GM23248 (cell line): ENCODE results near the gene CAMK2N1. TPM values are rescaled to one million over a fixed set of nuclear protein-coding genes. Genes with fewer than 3 reads are reported as not detected.
A peak's percentile ranks its signal among the peaks of the same experiment; 100 is the strongest.

Experiments
- DNase-seq: peaks from one replicate; pipeline ENCODE4 v3.0.0-alpha.2; 2015
- H2AFZ ChIP-seq: fragments of 200-600 bp; sonication (generic); 2 replicates; pipeline ENCODE4 v1.6.1; 2016; ENCODE audit warnings: antibody characterized with exemption
- H3F3A ChIP-seq: fragments of 200-600 bp; sonication (generic); 2 replicates; pipeline ENCODE4 v1.6.1; 2016; ENCODE audit warnings: mild to moderate bottlenecking, antibody characterized with exemption, mixed run types; ENCODE audit not compliant: insufficient read depth
- H3K27ac ChIP-seq: fragments of 200-600 bp; sonication (generic); 2 replicates; pipeline ENCODE4 v1.5.1; 2016; ENCODE audit warnings: mild to moderate bottlenecking
- H3K27me3 ChIP-seq: fragments of 200-600 bp; sonication (generic); replicated peaks from 2 replicates; pipeline ENCODE4 v1.6.1; 2016; ENCODE audit warnings: mild to moderate bottlenecking; ENCODE audit not compliant: insufficient read depth
- H3K36me3 ChIP-seq: fragments of 200-600 bp; sonication (generic); 2 replicates; pipeline ENCODE4 v1.6.1; 2016; ENCODE audit warnings: low read depth, mild to moderate bottlenecking
- H3K4me1 ChIP-seq: fragments of 200-600 bp; sonication (generic); 2 replicates; pipeline ENCODE4 v1.6.1; 2016; ENCODE audit warnings: mild to moderate bottlenecking; ENCODE audit not compliant: insufficient read depth
- H3K4me2 ChIP-seq: fragments of 200-600 bp; sonication (generic); one replicate; pipeline ENCODE4 v1.6.1; 2016; ENCODE audit warnings: mild to moderate bottlenecking; ENCODE audit not compliant: unreplicated experiment
- H3K4me3 ChIP-seq: fragments of 200-600 bp; sonication (generic); 2 replicates; pipeline ENCODE4 v1.5.1; 2016; ENCODE audit warnings: mild to moderate bottlenecking
- H3K79me2 ChIP-seq: fragments of 200-600 bp; sonication (generic); 2 replicates; pipeline ENCODE4 v1.6.1; 2016; ENCODE audit warnings: mild to moderate bottlenecking; ENCODE audit not compliant: insufficient read depth
- H3K9ac ChIP-seq: fragments of 200-600 bp; sonication (generic); 2 replicates; pipeline ENCODE4 v1.6.1; 2016; ENCODE audit warnings: mild to moderate bottlenecking
- H3K9me2 ChIP-seq: fragments of 200-600 bp; sonication (generic); 2 replicates; pipeline ENCODE4 v1.6.1; 2016; ENCODE audit warnings: mixed run types, mild to moderate bottlenecking, moderate library complexity; ENCODE audit not compliant: insufficient read depth
- H3K9me3 ChIP-seq: fragments of 200-600 bp; sonication (generic); one replicate; pipeline ENCODE4 v1.6.1; 2017; ENCODE audit warnings: low read depth
- H4K20me1 ChIP-seq: fragments of 200-600 bp; sonication (generic); 2 replicates; pipeline ENCODE4 v1.6.0; 2016; ENCODE audit not compliant: insufficient read depth
- EZH2 ChIP-seq: fragments of 200-600 bp; sonication (generic); IDR thresholded peaks from 2 replicates; pipeline ENCODE4 v1.6.1; 2018; ENCODE audit warnings: antibody characterized with exemption, mild to moderate bottlenecking; ENCODE audit not compliant: insufficient read depth, poor library complexity, severe bottlenecking
- EZH2phosphoT487 ChIP-seq: fragments of 200-600 bp; sonication (generic); IDR thresholded peaks from 2 replicates; pipeline ENCODE4 v1.6.1; 2018; ENCODE audit warnings: antibody characterized with exemption, moderate library complexity, mild to moderate bottlenecking, low read depth; ENCODE audit not compliant: insufficient read depth
- WGBS, 2 experiments: methylation state at CpG; one replicate each; pipeline ENCODE4 v1.1.6; 2015 to 2017; ENCODE audit warnings: low lambda C conversion rate in 2 of 2, low coverage in 1 of 2; ENCODE audit errors: missing lambda C conversion rate in 2 of 2; 5-methylcytosine and 5-hydroxymethylcytosine counted together
- in situ Hi-C: fragments of 300-500 bp; cut with MboI; formaldehyde crosslinking; loops from 2 replicates; pipeline ENCODE4 v1.15.0; 2020
- polyA plus RNA-seq: library from polyadenylated mRNA; unstranded; fragments of >200 nt; fragmentation: Nextera tagmentation; extraction: Ambion mirVana; gene quantifications from 2 replicates; pipeline ENCODE4 v1.2.1, GENCODE V29; 2016
- total RNA-seq: library from RNA; depleted of rRNA; stranded (reverse); fragments of >200 nt; shearing (Covaris generic); gene quantifications from 2 replicates; pipeline ENCODE4 v1.2.3, GENCODE V29; 2014

CAMK2N1 gene
- total and polyA plus RNA-seq, 2 experiments from 2014 or later: 28.6 to 37.6 TPM

- WGBS, 2 experiments: 75 to 78% methylated on average over 11 of the region's 11 CpGs
- no peaks in the 10 kb centered on the region for H3K4me1 ChIP-seq
Measured at GRCh38 chr1:20443703-20444586, 42.1 kb downstream of the CAMK2N1 start.

GRCh38 chr1:20442920-20443625 lies 42.9 kb downstream of the CAMK2N1 start:
- H3K36me3 ChIP-seq: no peaks in the 10 kb centered on the region
- H3K4me3 ChIP-seq: no peak overlapping the region
- no peak overlapping the region for H3K27ac ChIP-seq
- no peaks in the 10 kb centered on the region for H3K4me1 ChIP-seq
- no peaks in the 10 kb centered on the region for H4K20me1 ChIP-seq
- no peaks in the 10 kb centered on the region for H3K9me3 ChIP-seq
- H3F3A ChIP-seq: no peaks in the 10 kb centered on the region
- H3K9me2 ChIP-seq: no peaks in the 10 kb centered on the region
- H3K27me3 ChIP-seq: no peaks in the 10 kb centered on the region
- no peak overlapping the region for H3K9ac ChIP-seq
- H3K79me2 ChIP-seq: no peaks in the 10 kb centered on the region
- no peak overlapping the region for H2AFZ ChIP-seq
- no peak for TF ChIP-seq EZH2phosphoT487
- no peak for TF ChIP-seq EZH2
- DNase-seq: peak; percentile 62
- no peak overlapping the region for H3K4me2 ChIP-seq
- in situ Hi-C loops: no loop called here
- WGBS, 2 experiments: 71 to 79% methylated on average over 5 of the region's 5 CpGs

More at GRCh38 chr1:20443703-20444586, 42.1 kb downstream of the CAMK2N1 start:
- H3K27me3 ChIP-seq: no peaks in the 10 kb centered on the region
- H3K4me3 ChIP-seq: no peak overlapping the region
- TF ChIP-seq EZH2: no peak
- no peak for TF ChIP-seq EZH2phosphoT487
- no peak overlapping the region for H3K4me2 ChIP-seq
- H3K79me2 ChIP-seq: no peaks in the 10 kb centered on the region
- no peaks in the 10 kb centered on the region for H3K9me2 ChIP-seq
- H2AFZ ChIP-seq: no peak overlapping the region
- H3K36me3 ChIP-seq: no peaks in the 10 kb centered on the region
- no peaks in the 10 kb centered on the region for H3K9me3 ChIP-seq
- no peaks in the 10 kb centered on the region for H4K20me1 ChIP-seq
- H3K27ac ChIP-seq: no peak overlapping the region
- DNase-seq: no peak
- in situ Hi-C loops: no loop called here
- no peak overlapping the region for H3K9ac ChIP-seq
- H3F3A ChIP-seq: no peaks in the 10 kb centered on the region

- Histone ChIP-seq H3K27me3 (peaks cover 6% of the 10 kb centered on the region; the same call in 1 of the 2 replicates), H3K4me2 (no peak overlapping the region), H3F3A (no peaks in the 10 kb centered on the region), H3K36me3 (no peaks in the 10 kb centered on the region), H3K9ac (no peak overlapping the region), H3K27ac (no peak overlapping the region), H3K4me1 (no peaks in the 10 kb centered on the region), H3K9me2 (no peaks in the 10 kb centered on the region), H4K20me1 (no peaks in the 10 kb centered on the region), H3K4me3 (no peak overlapping the region), H2AFZ (no peak overlapping the region), H3K9me3 (no peaks in the 10 kb centered on the region), H3K79me2 (no peaks in the 10 kb centered on the region)
- TF ChIP-seq EZH2phosphoT487 (no peak), EZH2 (no peak)
- 15 to 19% methylated on average over 6 of the region's 6 CpGs for WGBS, 2 experiments
- in situ Hi-C loops: no loop called here
- peak; percentile 70 for DNase-seq
Measured at GRCh38 chr1:20440785-20441200, 45.2 kb downstream of the CAMK2N1 start.

- in situ Hi-C loops: no loop called here
- Histone ChIP-seq H3K27ac (no peak overlapping the region), H3F3A (no peaks in the 10 kb centered on the region), H3K4me2 (no peak overlapping the region), H3K9ac (no peak overlapping the region), H3K9me3 (no peaks in the 10 kb centered on the region), H4K20me1 (no peaks in the 10 kb centered on the region), H3K4me1 (no peaks in the 10 kb centered on the region), H3K27me3 (peaks cover 12% of the 10 kb centered on the region; the same call in 1 of the 2 replicates), H3K79me2 (no peaks in the 10 kb centered on the region), H3K4me3 (no peak overlapping the region), H3K9me2 (no peaks in the 10 kb centered on the region), H3K36me3 (no peaks in the 10 kb centered on the region), H2AFZ (no peak overlapping the region)
- DNase-seq: peak; percentile 55
- TF ChIP-seq EZH2: no peak
- TF ChIP-seq EZH2phosphoT487: no peak
Measured at GRCh38 chr1:20439282-20439681, 46.7 kb downstream of the CAMK2N1 start.
